Measurements from ENCODE around the gene KDM2A. TPM values are rescaled to one million over a fixed set of nuclear protein-coding genes. Genes with fewer than 3 reads are reported as not detected.

Gene KDM2A
- total and polyA plus RNA-seq, 2 donors (not counting 1 experiment from before 2014, with no cell fraction given), result 132 to 229 TPM

GRCh38 chr11:67265633-67266448 is 146.8 kb downstream of the KDM2A start:
- Histone ChIP-seq H3K4me1 (ENCODE audit: control insufficient read depth in 2 of 2, insufficient read depth in 2 of 2, low read length in 2 of 2) (peaks cover 63 to 66% of the 10 kb centered on the region in 2 donors), H3K27ac (ENCODE audit: low read length in 2 of 2) (peak overlapping the region; percentile 55 to 63), H3K9me3 (ENCODE audit: control extremely low read depth in 1 of 3, control insufficient read depth in 2 of 3, insufficient read depth in 1 of 3, low read length in 2 of 3) (no peaks in the 10 kb centered on the region), H3K4me3 (ENCODE audit: control extremely low read depth in 1 of 5, extremely low read depth in 1 of 5, insufficient read depth in 1 of 5, low read depth in 2 of 5, low read length in 4 of 5) (no peak overlapping the region), H2AFZ (ENCODE audit: insufficient read depth, low read depth, low read length, poor library complexity, severe bottlenecking) (peak overlapping the region; percentile 80), H3K36me3 (replicated peaks in 1 of 2; ENCODE audit: control extremely low read depth in 1 of 2, control insufficient read depth in 1 of 2, extremely low read depth in 1 of 2, insufficient read depth in 2 of 2, low read length in 1 of 2) (peaks cover 0 to 33% of the 10 kb centered on the region in 2 experiments), H3K4me2 (replicated peaks; ENCODE audit: low read depth, low read length, poor library complexity, severe bottlenecking) (peak overlapping the region; percentile 66), H3K27me3 (replicated peaks in 1 of 4; ENCODE audit: control extremely low read depth in 1 of 4, control insufficient read depth in 3 of 4, insufficient read depth in 4 of 4, low read length in 3 of 4) (peaks cover 0 to 9% (median 2%) of the 10 kb centered on the region in 4 experiments), H3K79me2 (ENCODE audit: control insufficient read depth, insufficient read depth, low read length) (peaks cover 81% of the 10 kb centered on the region), H4K20me1 (ENCODE audit: control insufficient read depth, insufficient read depth, low read length, poor library complexity, severe bottlenecking) (peaks cover 40% of the 10 kb centered on the region), H3K9ac (ENCODE audit: low read length) (no peak overlapping the region)
- H3K27me3 Mint-ChIP-seq, result peaks cover 6% of the 10 kb centered on the region
- intact Hi-C loops (cut with micrococcal nuclease), result loop anchor here (1.0 to 10.0 kb wide), 3 partner anchors 51 to 319 kb away; partner anchors contain the start of genes CDK2AP2, GSTP1 and PITPNM1
- H3K9me3 Mint-ChIP-seq (ENCODE audit: insufficient read depth), result no peaks in the 10 kb centered on the region
- H3K4me1 Mint-ChIP-seq, result peaks cover 66% of the 10 kb centered on the region
- TF ChIP-seq CTCF (IDR thresholded peaks at IDR 0.05), result peak; percentile 69
- no peak for TF ChIP-seq EZH2 (IDR thresholded peaks at IDR 0.05; ENCODE audit: borderline replicate concordance, insufficient read depth, low read depth, low read length, poor library complexity, severe bottlenecking)
- WGBS (ENCODE audit: insufficient coverage), result 15% methylated on average over 54 of the region's 54 CpGs
- POLR2A ChIA-PET, result interaction anchor here (0.5 to 7.8 kb wide), 8 partner anchors 11 to 1192 kb away, joined by 4 to 131 read pairs (median 14); partner anchors contain the start of genes ANKRD13D and POLD4
- ATAC-seq (ENCODE audit: low read depth) (peak; percentile 69), DNase-seq (peak; percentile 89)
- CTCF ChIA-PET, result interaction anchor here (0.5 to 8.9 kb wide), 15 partner anchors 9 to 122 kb away, joined by 3 to 229 read pairs (median 3); partner anchors contain the start of gene ANKRD13D
- H3K4me3 Mint-ChIP-seq, result peak overlapping the region; percentile 81
- H3K27ac Mint-ChIP-seq, result peak overlapping the region; percentile 89

Data from B cell (primary cell).